Measurements from ENCODE around the gene TLCD1. TPM values are rescaled to one million over a fixed set of nuclear protein-coding genes. Genes with fewer than 3 reads are reported as not detected.

The TLCD1 gene
- polyA plus RNA-seq, 1 of the 3 experiments (the other 2 are of a cell fraction), result 18.3 TPM

- TF ChIP-seq FOSL2 (IDR thresholded peaks at IDR 0.05; ENCODE audit: borderline replicate concordance, low read depth) (no peak), EZH2phosphoT487 (IDR thresholded peaks at IDR 0.05; ENCODE audit: borderline replicate concordance, low read depth) (no peak), RXRA (IDR thresholded peaks at IDR 0.05; ENCODE audit: borderline replicate concordance, low read depth) (no peak), ELF1 (IDR thresholded peaks at IDR 0.05) (no peak), RAD21 (IDR thresholded peaks at IDR 0.05; ENCODE audit: low read length) (no peak), SIN3A (IDR thresholded peaks at IDR 0.05; ENCODE audit: borderline replicate concordance, low read depth, low read length) (no peak), GABPA (IDR thresholded peaks at IDR 0.05; ENCODE audit: low read depth) (no peak), POLR2AphosphoS5 (IDR thresholded peaks at IDR 0.05; ENCODE audit: low read depth, low read length) (no peak)
These were observed 14.4 kb downstream of the TLCD1 start, which contains the start of gene PROCA1 (continued) for GRCh38 chr17:28711723-28712031.

GRCh38 chr17:28710861-28711722 is 14.9 kb downstream of the TLCD1 start:
- CTCF ChIA-PET, result interaction anchor here (0.7 to 4.1 kb wide), 9 partner anchors 9 to 191 kb away, joined by 3 to 25 read pairs (median 4); partner anchors contain the start of genes NEK8, RPL23A and TLCD1
- no peak for TF ChIP-seq FOXM1 (IDR thresholded peaks at IDR 0.05; ENCODE audit: low read depth)
- no peak for TF ChIP-seq FOSL2 (IDR thresholded peaks at IDR 0.05; ENCODE audit: borderline replicate concordance, low read depth)
- no peak for TF ChIP-seq RCOR1 (IDR thresholded peaks at IDR 0.05; ENCODE audit: low read length)
- peak; percentile 91 for TF ChIP-seq POLR2AphosphoS5 (IDR thresholded peaks at IDR 0.05; ENCODE audit: low read depth, low read length)
- TF ChIP-seq PBX3 (IDR thresholded peaks at IDR 0.05), result no peak
- TF ChIP-seq CTCF (IDR thresholded peaks at IDR 0.05), result no peak
- TF ChIP-seq REST (IDR thresholded peaks at IDR 0.05; ENCODE audit: low read depth, low read length), result peak; percentile 47
- TF ChIP-seq SIN3A (IDR thresholded peaks at IDR 0.05; ENCODE audit: borderline replicate concordance, low read depth, low read length), result peak; percentile 68; the same call in 1 of the 2 replicates
- no peak for TF ChIP-seq GABPA (IDR thresholded peaks at IDR 0.05; ENCODE audit: low read depth)
- no peak for TF ChIP-seq USF1 (IDR thresholded peaks at IDR 0.05; ENCODE audit: borderline replicate concordance, low read depth)
- TF ChIP-seq TAF1 (IDR thresholded peaks at IDR 0.05; ENCODE audit: borderline replicate concordance, low read depth, low read length), result peak; percentile 88
- no peak for TF ChIP-seq NFIC (IDR thresholded peaks at IDR 0.05; ENCODE audit: borderline replicate concordance)
- no peak for TF ChIP-seq RFX5 (IDR thresholded peaks at IDR 0.05; ENCODE audit: low read length)
- TF ChIP-seq GATA2 (CRISPR knock-in tag; IDR thresholded peaks at IDR 0.05), result no peak
- peak; percentile 14 for TF ChIP-seq CHD2 (IDR thresholded peaks at IDR 0.05; ENCODE audit: low read length, partially characterized antibody)
- no peak for TF ChIP-seq SMC3 (IDR thresholded peaks at IDR 0.05; ENCODE audit: low read depth, low read length)
- TF ChIP-seq TEAD4 (IDR thresholded peaks at IDR 0.05; ENCODE audit: borderline replicate concordance, insufficient read depth), result no peak
- peak; percentile 64 for TF ChIP-seq MXI1 (IDR thresholded peaks at IDR 0.05; ENCODE audit: low read depth, low read length)
- 0 out of 4 replicates have a peak, but pooled peaks of 1 of the 2 experiments have one; percentile 9 for TF ChIP-seq EP300 (IDR thresholded peaks at IDR 0.05; ENCODE audit: borderline replicate concordance in 1 of 2, low read depth in 1 of 2, low read length in 1 of 2)

More at GRCh38 chr17:28710861-28711722, 14.9 kb downstream of the TLCD1 start:
- no peaks in the 10 kb centered on the region for H4K20me1 ChIP-seq (ENCODE audit: insufficient read depth)
- peak overlapping the region; percentile 95 for H3K4me2 ChIP-seq
- peak overlapping the region; percentile 78 to 90 for H3K27ac ChIP-seq (ENCODE audit: low read depth in 2 of 2, low read length in 1 of 2)
- no peaks in the 10 kb centered on the region for H3K9me3 ChIP-seq
- H3K27me3 ChIP-seq (ENCODE audit: insufficient read depth), result no peaks in the 10 kb centered on the region
- WGBS (ENCODE audit: low lambda C conversion rate), result 16% methylated on average over 31 of the region's 74 CpGs
- H3K36me3 ChIP-seq (replicated peaks in 1 of 2; ENCODE audit: control insufficient read depth in 1 of 2, insufficient read depth in 2 of 2, low read length in 1 of 2), result no peaks in the 10 kb centered on the region
- H3K9ac ChIP-seq, result peak overlapping the region; percentile 90
- H3K4me3 ChIP-seq (ENCODE audit: low read depth in 2 of 2, low read length in 1 of 2), result peak overlapping the region; percentile 59 to 69
- POLR2A ChIA-PET, result interaction anchor here (0.6 to 3.2 kb wide), 7 partner anchors 10 to 240 kb away, joined by 3 to 46 read pairs (median 5); partner anchors contain the start of genes FAM222B, FLOT2, PHF12 and RPL23A
- peaks cover 0 to 13% of the 10 kb centered on the region in 2 experiments; a peak in 2 of 4 replicates for H3K4me1 ChIP-seq (ENCODE audit: control insufficient read depth in 1 of 2, insufficient read depth in 2 of 2, low read depth in 1 of 2, low read length in 1 of 2)
- peaks cover 32% of the 10 kb centered on the region for H3F3A ChIP-seq (replicated peaks; ENCODE audit: insufficient read depth)
- no peaks in the 10 kb centered on the region for H3K9me2 ChIP-seq
- peaks cover 9% of the 10 kb centered on the region; the same call in 1 of the 2 replicates for H3K79me2 ChIP-seq (ENCODE audit: insufficient read depth)
- peak; percentile 99 for DNase-seq
- H2AFZ ChIP-seq (ENCODE audit: low read depth), result peak overlapping the region; percentile 83; the same call in 1 of the 2 replicates

Measured in SK-N-SH (cell line).